Colonic mucosa (tissue), 4 donors: ENCODE data around the gene SEC24B. TPM values are rescaled to one million over a fixed set of nuclear protein-coding genes. Genes with fewer than 3 reads are reported as not detected.

ENCODE experiments used
- DNase-seq: peaks from one replicate; pipeline ENCODE4 v3.0.0-alpha.2; 2020
- H3K27ac ChIP-seq: fragments of 200-600 bp; one replicate; pipeline ENCODE4 v1.8.0; 2021
- H3K27me3 ChIP-seq: fragments of 200-600 bp; one replicate; pipeline ENCODE4 v1.8.0; 2021
- H3K36me3 ChIP-seq: fragments of 200-600 bp; one replicate; pipeline ENCODE4 v1.8.0; 2021
- H3K4me1 ChIP-seq: fragments of 200-600 bp; one replicate; pipeline ENCODE4 v1.8.0; 2021; ENCODE audit warnings: mild to moderate bottlenecking
- H3K4me3 ChIP-seq: fragments of 200-600 bp; one replicate; pipeline ENCODE4 v1.8.0; 2021
- H3K9ac ChIP-seq, 2 donors: one replicate each; pipeline ENCODE4 v1.7.0; 2013; ENCODE audit warnings: control low read depth in 2 of 2, low read depth in 2 of 2, low read length in 2 of 2
- H3K9me3 ChIP-seq: fragments of 200-600 bp; one replicate; pipeline ENCODE4 v1.8.0; 2021
- intact Hi-C: fragments of 100-400 bp; cut with DNase I; formaldehyde crosslinking; loops from one replicate; pipeline ENCODE4 v1.14.1; 2022
- total RNA-seq, 2 donors: library from RNA; stranded (reverse); fragmentation: NEBNext Ultra II Directional in 1 of 2; extraction: Animal tissue kit (Norgen Biotek cat#: 25700) in 1 of 2; gene quantifications; one replicate each; pipeline ENCODE4 v1.2.1, GENCODE V29; 2021
- TF ChIP-seq, protein P1 (sequence below): fragments of 200-600 bp; IDR thresholded peaks from one replicate; pipeline ENCODE4 v1.8.0; 2022; ENCODE audit warnings: antibody characterized with exemption, mild to moderate bottlenecking
- donor health status: healthy.
- donor health status: DM: no; HTN: no; CAD: no.
- donor health status: DM: no; HTN: no; CAD: no.

The SEC24B gene
- total RNA-seq, 2 donors from 2014 or later = 26.5 to 39.5 TPM

DNA sequence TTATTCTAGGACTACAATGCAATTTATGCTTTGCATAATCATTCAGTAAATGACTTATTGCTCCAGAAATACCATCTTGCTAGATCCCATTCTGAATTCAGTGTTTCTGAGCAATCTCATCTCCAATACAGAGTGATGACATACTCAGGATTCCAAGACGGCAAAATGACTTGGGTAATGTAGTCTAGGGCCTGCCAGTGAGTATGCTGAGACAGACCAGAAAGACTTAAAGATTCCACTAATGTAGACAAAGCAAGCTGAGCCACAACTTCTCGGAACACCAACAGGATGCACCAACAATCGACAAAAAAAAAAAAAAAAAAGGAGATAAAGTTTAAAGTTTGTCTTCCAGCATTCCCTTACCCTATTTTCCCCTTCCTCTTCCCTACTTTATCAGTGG, 919 bp upstream of the SEC24B start:
- H3K36me3 ChIP-seq = no peaks in the 10 kb centered on the region
- peak overlapping the region; percentile 80 for H3K4me3 ChIP-seq
- TF ChIP-seq, protein P1, sequence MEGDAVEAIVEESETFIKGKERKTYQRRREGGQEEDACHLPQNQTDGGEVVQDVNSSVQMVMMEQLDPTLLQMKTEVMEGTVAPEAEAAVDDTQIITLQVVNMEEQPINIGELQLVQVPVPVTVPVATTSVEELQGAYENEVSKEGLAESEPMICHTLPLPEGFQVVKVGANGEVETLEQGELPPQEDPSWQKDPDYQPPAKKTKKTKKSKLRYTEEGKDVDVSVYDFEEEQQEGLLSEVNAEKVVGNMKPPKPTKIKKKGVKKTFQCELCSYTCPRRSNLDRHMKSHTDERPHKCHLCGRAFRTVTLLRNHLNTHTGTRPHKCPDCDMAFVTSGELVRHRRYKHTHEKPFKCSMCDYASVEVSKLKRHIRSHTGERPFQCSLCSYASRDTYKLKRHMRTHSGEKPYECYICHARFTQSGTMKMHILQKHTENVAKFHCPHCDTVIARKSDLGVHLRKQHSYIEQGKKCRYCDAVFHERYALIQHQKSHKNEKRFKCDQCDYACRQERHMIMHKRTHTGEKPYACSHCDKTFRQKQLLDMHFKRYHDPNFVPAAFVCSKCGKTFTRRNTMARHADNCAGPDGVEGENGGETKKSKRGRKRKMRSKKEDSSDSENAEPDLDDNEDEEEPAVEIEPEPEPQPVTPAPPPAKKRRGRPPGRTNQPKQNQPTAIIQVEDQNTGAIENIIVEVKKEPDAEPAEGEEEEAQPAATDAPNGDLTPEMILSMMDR = no peak
- no peak for DNase-seq
- H3K27me3 ChIP-seq = no peaks in the 10 kb centered on the region
- H3K4me1 ChIP-seq = no peaks in the 10 kb centered on the region
- H3K27ac ChIP-seq = peak overlapping the region; percentile 92
- H3K9ac ChIP-seq = peak overlapping the region; percentile 75 to 91
- no peaks in the 10 kb centered on the region for H3K9me3 ChIP-seq
- intact Hi-C loops = loop anchor here (5.0 to 10.0 kb wide), 3 partner anchors 122 to 385 kb away; partner anchors contain the start of genes CASP6 and GAR1

DNA sequence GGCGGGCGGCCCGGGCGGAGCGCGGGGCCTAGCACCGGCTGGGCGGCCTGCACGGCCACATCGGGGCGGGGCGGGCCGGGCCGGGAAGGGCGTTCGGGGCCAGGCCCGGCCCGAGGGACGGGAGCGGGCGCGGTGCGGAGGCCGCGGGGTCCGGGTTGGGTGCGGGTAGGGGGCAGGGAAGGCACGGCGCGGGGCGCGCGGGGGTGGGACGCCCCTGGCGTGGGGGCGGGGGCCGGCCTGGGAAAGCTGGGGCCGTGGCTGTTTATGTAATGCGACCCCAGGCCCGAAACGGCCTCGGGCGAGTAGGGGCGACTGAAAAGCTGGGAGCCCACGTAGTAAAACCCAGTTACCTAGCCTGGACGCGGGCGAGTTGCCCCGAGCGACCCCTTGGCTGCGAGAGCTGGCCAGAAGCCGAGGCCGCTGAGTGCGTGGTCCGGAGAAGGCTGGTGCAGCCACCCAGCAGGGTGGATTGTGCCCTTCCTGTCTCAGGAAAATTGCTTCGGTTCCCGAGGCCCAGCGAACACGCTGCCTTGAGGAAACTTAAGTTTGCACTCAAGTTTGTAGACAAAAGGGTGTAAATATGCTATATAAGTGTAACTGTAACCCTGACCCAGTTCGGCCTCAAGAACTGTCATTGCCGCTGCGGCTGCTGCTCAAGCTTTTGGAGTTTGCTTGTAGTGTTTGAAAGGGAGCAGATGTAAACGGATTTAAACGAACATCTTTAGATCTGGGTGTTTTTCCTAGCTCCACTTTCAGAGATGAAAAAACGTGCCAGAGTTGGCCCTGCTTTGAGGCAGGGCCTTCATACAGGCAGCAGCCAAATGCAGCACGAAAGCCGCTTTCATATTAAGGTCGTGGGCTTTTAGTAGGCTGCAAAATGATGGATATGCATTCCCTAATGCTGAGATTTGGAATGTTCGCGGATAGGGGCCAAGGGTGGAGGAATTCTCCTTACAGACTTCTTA, 674 bp downstream of the SEC24B start:
- H3K27ac ChIP-seq = peak overlapping the region; percentile 92
- peak overlapping the region; percentile 80 for H3K4me3 ChIP-seq
- TF ChIP-seq, protein P1 = no peak
- no peaks in the 10 kb centered on the region for H3K27me3 ChIP-seq
- H3K9me3 ChIP-seq = no peaks in the 10 kb centered on the region
- peak overlapping the region; percentile 84 to 91 for H3K9ac ChIP-seq
- no peaks in the 10 kb centered on the region for H3K4me1 ChIP-seq
- intact Hi-C loops = loop anchor here (5.0 to 10.0 kb wide), 3 partner anchors 121 to 383 kb away; partner anchors contain the start of genes CASP6 and GAR1
- H3K36me3 ChIP-seq = no peaks in the 10 kb centered on the region
- DNase-seq = peak; percentile 44

DNA sequence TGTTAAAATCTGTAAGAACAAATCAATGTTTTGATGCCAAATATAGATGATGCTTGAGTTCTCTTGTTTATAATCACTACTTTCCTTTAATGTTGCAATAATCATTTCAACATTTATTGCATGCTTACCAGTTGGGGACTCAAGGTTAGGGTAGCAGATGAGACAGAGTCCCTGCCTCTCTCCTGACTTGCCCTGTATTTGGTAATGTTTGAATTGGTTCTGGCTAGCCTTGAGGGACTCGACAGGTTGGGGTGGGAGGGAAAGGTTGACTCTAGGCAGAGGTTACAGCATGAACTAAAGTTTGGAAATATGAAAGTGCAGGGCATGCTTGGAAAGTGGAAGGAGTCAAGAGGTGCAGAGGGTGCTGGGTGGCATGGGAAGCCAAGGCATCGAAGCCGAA, 2.0 kb downstream of the SEC24B start:
- intact Hi-C loops = loop anchor here (10.0 kb wide), 1 partner anchor 119 kb away; no protein-coding TSS in a partner anchor
- TF ChIP-seq, protein P1 = no peak
- no peak for DNase-seq
- Histone ChIP-seq H3K4me3 (no peak overlapping the region), H3K4me1 (no peaks in the 10 kb centered on the region), H3K27me3 (no peaks in the 10 kb centered on the region), H3K36me3 (no peaks in the 10 kb centered on the region), H3K9me3 (no peaks in the 10 kb centered on the region), H3K9ac (no peak overlapping the region), H3K27ac (no peak overlapping the region)

DNA sequence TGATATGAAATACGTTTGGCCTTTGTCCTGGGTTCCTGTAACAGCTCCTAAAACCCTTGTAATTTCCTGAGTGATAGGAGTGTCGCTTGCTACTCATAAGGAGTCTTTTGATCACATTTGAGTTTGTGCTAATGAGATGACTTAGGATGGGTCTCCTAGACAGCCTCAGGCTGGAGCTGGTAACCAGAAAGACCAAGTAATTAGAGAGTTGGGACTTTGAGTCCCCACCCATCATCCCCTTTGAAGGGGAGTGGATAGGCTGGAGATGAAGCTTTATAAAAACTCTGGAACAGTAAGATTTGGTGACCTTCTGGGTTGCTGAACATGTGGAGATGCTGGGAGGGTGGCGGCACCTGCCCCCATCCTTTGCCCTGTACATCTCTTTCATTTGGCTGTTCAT, 2.9 kb downstream of the SEC24B start:
- Histone ChIP-seq H3K4me1 (no peaks in the 10 kb centered on the region), H3K4me3 (no peak overlapping the region), H3K27me3 (no peaks in the 10 kb centered on the region), H3K9ac (no peak overlapping the region), H3K36me3 (no peaks in the 10 kb centered on the region), H3K27ac (no peak overlapping the region), H3K9me3 (no peaks in the 10 kb centered on the region)
- intact Hi-C loops = loop anchor here (10.0 kb wide), 1 partner anchor 118 kb away; no protein-coding TSS in a partner anchor
- no peak for DNase-seq
- TF ChIP-seq, protein P1 = no peak

DNA sequence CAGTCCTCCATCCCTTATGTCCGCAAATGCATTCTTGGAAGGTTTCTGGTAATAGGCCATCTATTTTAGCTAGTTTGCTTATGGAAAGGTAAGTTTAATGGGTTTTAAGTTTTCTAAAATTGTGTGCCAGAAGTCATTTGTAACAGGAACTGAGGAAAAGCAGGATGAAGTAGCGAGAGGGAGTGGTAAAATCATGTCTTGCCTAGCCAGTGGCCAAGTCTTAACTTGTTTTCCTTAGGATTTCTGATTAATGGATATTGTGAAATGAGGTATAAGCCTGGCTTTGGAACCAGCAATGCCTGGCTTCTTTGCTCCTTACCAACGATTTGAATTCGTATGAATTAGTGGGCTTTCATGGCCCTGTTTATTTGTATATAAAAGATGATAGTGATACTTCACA, 7.3 kb downstream of the SEC24B start:
- Histone ChIP-seq H3K9ac (no peak overlapping the region), H3K27ac (no peak overlapping the region), H3K4me1 (no peaks in the 10 kb centered on the region), H3K27me3 (no peaks in the 10 kb centered on the region), H3K4me3 (no peak overlapping the region), H3K36me3 (no peaks in the 10 kb centered on the region), H3K9me3 (no peaks in the 10 kb centered on the region)
- intact Hi-C loops = no loop called here
- no peak for DNase-seq
- TF ChIP-seq, protein P1 = no peak
